Chondrocyte (in vitro differentiated cells): ENCODE results near the gene ARHGAP22. TPM values are rescaled to one million over a fixed set of nuclear protein-coding genes. Genes with fewer than 3 reads are reported as not detected.

Experiments used
- DNase-seq: peaks from one replicate; pipeline ENCODE4 v3.0.0; 2021; ENCODE audit warnings: mixed read lengths, low spot score
- H3K27ac Mint-ChIP-seq: one replicate; pipeline ENCODE4 v1.8.0; 2021; ENCODE audit warnings: mild to moderate bottlenecking, moderate library complexity, mixed read lengths; ENCODE audit not compliant: unreplicated experiment
- H3K27me3 Mint-ChIP-seq: 2 replicates; pipeline ENCODE4 v1.8.0; 2021; ENCODE audit warnings: low read depth, mixed read lengths
- H3K36me3 Mint-ChIP-seq: 2 replicates; pipeline ENCODE4 v1.8.0; 2021; ENCODE audit warnings: low read depth, mixed read lengths
- H3K4me1 Mint-ChIP-seq: 2 replicates; pipeline ENCODE4 v1.8.0; 2021; ENCODE audit warnings: low read depth, mild to moderate bottlenecking, mixed read lengths
- H3K4me3 Mint-ChIP-seq: one replicate; pipeline ENCODE4 v1.8.0; 2021; ENCODE audit warnings: mild to moderate bottlenecking, moderate library complexity, mixed read lengths; ENCODE audit not compliant: unreplicated experiment
- H3K9me3 Mint-ChIP-seq: 2 replicates; pipeline ENCODE4 v1.8.0; 2021; ENCODE audit warnings: low read depth, mixed read lengths
- total RNA-seq: library from RNA; stranded (reverse); gene quantifications from 3 replicates; pipeline ENCODE4 v1.2.1, GENCODE V29; 2021
- TF ChIP-seq, protein P1 (sequence below): fragments of 200-600 bp; sonication (generic); IDR thresholded peaks from 2 replicates; pipeline ENCODE4 v1.5.0; 2021; ENCODE audit warnings: antibody characterized with exemption, mild to moderate bottlenecking, moderate library complexity

ARHGAP22 gene
- total RNA-seq, 1 donor from 2014 or later, result 8.8 TPM

GRCh38 chr10:48640326-48640725 is 35.5 kb upstream of the ARHGAP22 start:
- TF ChIP-seq, protein P1, sequence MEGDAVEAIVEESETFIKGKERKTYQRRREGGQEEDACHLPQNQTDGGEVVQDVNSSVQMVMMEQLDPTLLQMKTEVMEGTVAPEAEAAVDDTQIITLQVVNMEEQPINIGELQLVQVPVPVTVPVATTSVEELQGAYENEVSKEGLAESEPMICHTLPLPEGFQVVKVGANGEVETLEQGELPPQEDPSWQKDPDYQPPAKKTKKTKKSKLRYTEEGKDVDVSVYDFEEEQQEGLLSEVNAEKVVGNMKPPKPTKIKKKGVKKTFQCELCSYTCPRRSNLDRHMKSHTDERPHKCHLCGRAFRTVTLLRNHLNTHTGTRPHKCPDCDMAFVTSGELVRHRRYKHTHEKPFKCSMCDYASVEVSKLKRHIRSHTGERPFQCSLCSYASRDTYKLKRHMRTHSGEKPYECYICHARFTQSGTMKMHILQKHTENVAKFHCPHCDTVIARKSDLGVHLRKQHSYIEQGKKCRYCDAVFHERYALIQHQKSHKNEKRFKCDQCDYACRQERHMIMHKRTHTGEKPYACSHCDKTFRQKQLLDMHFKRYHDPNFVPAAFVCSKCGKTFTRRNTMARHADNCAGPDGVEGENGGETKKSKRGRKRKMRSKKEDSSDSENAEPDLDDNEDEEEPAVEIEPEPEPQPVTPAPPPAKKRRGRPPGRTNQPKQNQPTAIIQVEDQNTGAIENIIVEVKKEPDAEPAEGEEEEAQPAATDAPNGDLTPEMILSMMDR, result no peak
- H3K27ac Mint-ChIP-seq, result no peak overlapping the region
- H3K4me1 Mint-ChIP-seq, result no peaks in the 10 kb centered on the region
- H3K27me3 Mint-ChIP-seq, result peaks cover 5% of the 10 kb centered on the region
- peaks cover 6% of the 10 kb centered on the region for H3K36me3 Mint-ChIP-seq
- H3K4me3 Mint-ChIP-seq, result no peak overlapping the region
- DNase-seq, result no peak
- H3K9me3 Mint-ChIP-seq, result peaks cover 22% of the 10 kb centered on the region

DNA sequence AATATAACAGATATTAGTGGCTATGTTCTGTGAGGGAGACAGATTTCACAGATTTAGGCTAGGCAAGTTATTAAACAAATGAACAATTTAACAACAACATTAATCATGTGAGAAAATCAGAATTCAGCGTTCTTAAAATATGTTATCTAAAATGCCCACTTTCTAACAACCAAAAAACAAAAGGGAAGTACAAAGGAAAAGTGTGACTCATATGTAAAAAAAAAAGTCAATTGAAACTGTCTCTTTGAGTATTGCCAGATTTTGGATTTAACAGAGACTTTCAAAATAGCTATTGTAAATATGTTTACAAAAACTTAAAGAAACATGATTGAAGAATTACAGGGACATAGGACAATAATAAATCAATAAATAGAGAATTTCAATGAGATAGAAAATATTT is 34.8 kb upstream of the ARHGAP22 start:
- Mint-ChIP-seq H3K4me3 (no peak overlapping the region), H3K36me3 (peaks cover 6% of the 10 kb centered on the region), H3K27ac (no peak overlapping the region), H3K27me3 (peaks cover 3% of the 10 kb centered on the region), H3K4me1 (peaks cover 7% of the 10 kb centered on the region), H3K9me3 (peaks cover 22% of the 10 kb centered on the region)
- TF ChIP-seq, protein P1, result no peak
- no peak for DNase-seq

DNA sequence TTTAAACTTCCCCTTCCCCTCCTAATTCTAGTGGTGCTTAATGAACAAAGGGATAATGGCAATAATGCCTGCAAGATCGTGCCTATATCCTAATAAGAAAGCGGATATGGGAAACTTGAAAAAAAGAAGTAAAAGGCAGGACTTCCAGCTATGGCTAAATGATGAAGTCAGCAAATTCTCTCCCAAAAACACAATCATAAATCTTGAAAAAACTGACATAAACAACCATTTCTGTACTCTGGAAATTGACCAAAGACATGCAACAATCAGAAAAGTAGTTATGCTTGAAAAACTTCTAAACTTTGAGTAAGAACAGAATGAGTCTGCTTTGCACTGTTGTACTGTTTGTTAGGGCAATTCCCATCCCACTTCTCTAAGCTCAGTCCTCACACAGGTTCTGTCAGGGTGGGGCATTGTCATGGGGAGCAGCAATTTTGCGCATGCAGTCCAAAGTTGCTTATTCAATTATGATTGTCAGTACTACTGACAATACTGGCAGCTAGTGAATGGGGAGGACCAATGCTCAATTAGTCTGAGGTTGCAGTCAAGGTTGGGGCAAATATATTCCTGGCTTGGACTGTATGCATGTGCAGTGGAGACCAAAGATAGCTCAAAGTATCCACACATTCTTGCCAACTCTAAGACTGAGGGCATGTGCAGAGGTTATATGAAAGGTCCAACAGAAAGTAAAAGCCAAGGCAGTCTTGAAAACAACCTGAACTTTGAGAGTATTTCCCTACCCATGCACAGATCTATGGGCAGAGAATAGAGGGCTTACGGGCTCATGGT is 34.1 kb upstream of the ARHGAP22 start:
- DNase-seq, result no peak
- H3K36me3 Mint-ChIP-seq, result peaks cover 6% of the 10 kb centered on the region
- peaks cover 3% of the 10 kb centered on the region for H3K27me3 Mint-ChIP-seq

DNA sequence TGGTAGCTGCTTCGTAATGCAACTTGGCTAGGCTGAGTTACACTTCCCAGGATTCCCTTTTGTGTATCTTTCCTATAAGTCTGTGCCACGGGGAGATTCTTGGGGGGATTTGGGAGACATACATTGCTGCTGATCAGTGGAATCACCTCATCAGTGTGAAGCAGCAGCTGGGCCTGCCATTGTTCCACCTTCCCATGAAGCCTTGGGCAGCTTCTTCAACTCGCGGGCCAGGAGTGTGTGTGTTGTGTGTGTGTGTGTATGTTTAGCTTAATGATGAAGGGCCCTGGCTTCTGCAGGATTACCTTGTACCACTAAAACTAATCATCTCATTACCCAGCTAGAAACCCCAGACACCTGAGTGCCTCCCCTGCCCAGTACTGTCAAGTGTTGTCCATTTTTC is 33.3 kb upstream of the ARHGAP22 start:
- TF ChIP-seq, protein P1, result no peak
- Mint-ChIP-seq H3K4me1 (peaks cover 21% of the 10 kb centered on the region), H3K36me3 (peaks cover 6% of the 10 kb centered on the region), H3K9me3 (peaks cover 22% of the 10 kb centered on the region), H3K27ac (no peak overlapping the region), H3K27me3 (peaks cover 3% of the 10 kb centered on the region), H3K4me3 (no peak overlapping the region)
- DNase-seq, result no peak

More for the DNA sequence above, 34.1 kb upstream of the ARHGAP22 start:
- Mint-ChIP-seq H3K4me3 (no peak overlapping the region), H3K27ac (no peak overlapping the region), H3K9me3 (peaks cover 22% of the 10 kb centered on the region), H3K4me1 (peaks cover 14% of the 10 kb centered on the region)
- TF ChIP-seq, protein P1, result no peak

DNA sequence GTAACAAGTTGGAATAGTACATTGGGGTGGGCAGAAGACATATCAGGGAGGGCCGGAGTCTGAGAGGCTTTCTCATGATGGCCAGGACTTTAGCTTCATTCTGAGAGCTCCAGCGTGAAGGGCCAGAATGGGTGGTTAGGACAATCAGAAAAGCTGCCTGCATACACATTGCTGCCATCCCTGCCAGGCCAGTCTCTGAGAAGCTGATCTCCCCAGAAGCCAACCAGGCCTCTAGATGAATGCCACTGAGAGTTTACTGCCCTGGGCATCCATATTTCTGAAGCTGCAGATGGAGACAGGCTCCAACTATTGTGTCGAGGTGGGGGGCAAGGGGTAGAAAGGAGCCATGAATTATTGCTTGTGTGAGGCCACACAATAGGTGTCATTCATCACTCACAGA is 32.0 kb upstream of the ARHGAP22 start:
- Mint-ChIP-seq H3K9me3 (peaks cover 22% of the 10 kb centered on the region), H3K36me3 (peaks cover 4% of the 10 kb centered on the region), H3K27me3 (peaks cover 3% of the 10 kb centered on the region), H3K4me3 (no peak overlapping the region), H3K4me1 (peaks cover 32% of the 10 kb centered on the region), H3K27ac (no peak overlapping the region)
- TF ChIP-seq, protein P1, result no peak
- DNase-seq, result peak; percentile 15
